ENCODE data around the gene SUN3.

GRCh38 chr7:47978790-47979144 lies 50.1 kb downstream of the SUN3 start:
- TF ChIP-seq ZBED1 (IDR thresholded peaks at IDR 0.05; ENCODE audit: borderline replicate concordance) (no peak), ATF3 (IDR thresholded peaks at IDR 0.05; ENCODE audit: borderline replicate concordance, extremely low read depth, low read depth, low read length) (peak; percentile 34; the same call in 1 of the 2 replicates), POLR2AphosphoS5 (IDR thresholded peaks at IDR 0.05; ENCODE audit: low read length) (no peak; the same call in 1 of the 2 replicates), ELK1 (IDR thresholded peaks at IDR 0.05; ENCODE audit: low read depth, low read length) (no peak), POLR2A (IDR thresholded peaks at IDR 0.05; ENCODE audit: low read depth, low read length) (no peak), RELA (IDR thresholded peaks at IDR 0.05; ENCODE audit: borderline replicate concordance, partially characterized antibody) (no peak), NFXL1 (IDR thresholded peaks at IDR 0.05; ENCODE audit: borderline replicate concordance) (no peak), SMAD1 (IDR thresholded peaks at IDR 0.05; ENCODE audit: low read depth, partially characterized antibody) (no peak), LARP7 (IDR thresholded peaks at IDR 0.05) (no peak), RAD21 (IDR thresholded peaks at IDR 0.05; ENCODE audit: insufficient read depth, low read depth, low read length) (no peak)
- TF ChIP-seq, protein P1, sequence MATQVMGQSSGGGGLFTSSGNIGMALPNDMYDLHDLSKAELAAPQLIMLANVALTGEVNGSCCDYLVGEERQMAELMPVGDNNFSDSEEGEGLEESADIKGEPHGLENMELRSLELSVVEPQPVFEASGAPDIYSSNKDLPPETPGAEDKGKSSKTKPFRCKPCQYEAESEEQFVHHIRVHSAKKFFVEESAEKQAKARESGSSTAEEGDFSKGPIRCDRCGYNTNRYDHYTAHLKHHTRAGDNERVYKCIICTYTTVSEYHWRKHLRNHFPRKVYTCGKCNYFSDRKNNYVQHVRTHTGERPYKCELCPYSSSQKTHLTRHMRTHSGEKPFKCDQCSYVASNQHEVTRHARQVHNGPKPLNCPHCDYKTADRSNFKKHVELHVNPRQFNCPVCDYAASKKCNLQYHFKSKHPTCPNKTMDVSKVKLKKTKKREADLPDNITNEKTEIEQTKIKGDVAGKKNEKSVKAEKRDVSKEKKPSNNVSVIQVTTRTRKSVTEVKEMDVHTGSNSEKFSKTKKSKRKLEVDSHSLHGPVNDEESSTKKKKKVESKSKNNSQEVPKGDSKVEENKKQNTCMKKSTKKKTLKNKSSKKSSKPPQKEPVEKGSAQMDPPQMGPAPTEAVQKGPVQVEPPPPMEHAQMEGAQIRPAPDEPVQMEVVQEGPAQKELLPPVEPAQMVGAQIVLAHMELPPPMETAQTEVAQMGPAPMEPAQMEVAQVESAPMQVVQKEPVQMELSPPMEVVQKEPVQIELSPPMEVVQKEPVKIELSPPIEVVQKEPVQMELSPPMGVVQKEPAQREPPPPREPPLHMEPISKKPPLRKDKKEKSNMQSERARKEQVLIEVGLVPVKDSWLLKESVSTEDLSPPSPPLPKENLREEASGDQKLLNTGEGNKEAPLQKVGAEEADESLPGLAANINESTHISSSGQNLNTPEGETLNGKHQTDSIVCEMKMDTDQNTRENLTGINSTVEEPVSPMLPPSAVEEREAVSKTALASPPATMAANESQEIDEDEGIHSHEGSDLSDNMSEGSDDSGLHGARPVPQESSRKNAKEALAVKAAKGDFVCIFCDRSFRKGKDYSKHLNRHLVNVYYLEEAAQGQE (IDR thresholded peaks at IDR 0.05; ENCODE audit: low read depth, low read length), result no peak

All from GM12878 (cell line).